ENCODE results near the gene PXDC1. TPM values are rescaled to one million over a fixed set of nuclear protein-coding genes. Genes with fewer than 3 reads are reported as not detected.

Gene PXDC1
- total RNA-seq, 1 donor from 2014 or later, result 75.9 TPM

DNA sequence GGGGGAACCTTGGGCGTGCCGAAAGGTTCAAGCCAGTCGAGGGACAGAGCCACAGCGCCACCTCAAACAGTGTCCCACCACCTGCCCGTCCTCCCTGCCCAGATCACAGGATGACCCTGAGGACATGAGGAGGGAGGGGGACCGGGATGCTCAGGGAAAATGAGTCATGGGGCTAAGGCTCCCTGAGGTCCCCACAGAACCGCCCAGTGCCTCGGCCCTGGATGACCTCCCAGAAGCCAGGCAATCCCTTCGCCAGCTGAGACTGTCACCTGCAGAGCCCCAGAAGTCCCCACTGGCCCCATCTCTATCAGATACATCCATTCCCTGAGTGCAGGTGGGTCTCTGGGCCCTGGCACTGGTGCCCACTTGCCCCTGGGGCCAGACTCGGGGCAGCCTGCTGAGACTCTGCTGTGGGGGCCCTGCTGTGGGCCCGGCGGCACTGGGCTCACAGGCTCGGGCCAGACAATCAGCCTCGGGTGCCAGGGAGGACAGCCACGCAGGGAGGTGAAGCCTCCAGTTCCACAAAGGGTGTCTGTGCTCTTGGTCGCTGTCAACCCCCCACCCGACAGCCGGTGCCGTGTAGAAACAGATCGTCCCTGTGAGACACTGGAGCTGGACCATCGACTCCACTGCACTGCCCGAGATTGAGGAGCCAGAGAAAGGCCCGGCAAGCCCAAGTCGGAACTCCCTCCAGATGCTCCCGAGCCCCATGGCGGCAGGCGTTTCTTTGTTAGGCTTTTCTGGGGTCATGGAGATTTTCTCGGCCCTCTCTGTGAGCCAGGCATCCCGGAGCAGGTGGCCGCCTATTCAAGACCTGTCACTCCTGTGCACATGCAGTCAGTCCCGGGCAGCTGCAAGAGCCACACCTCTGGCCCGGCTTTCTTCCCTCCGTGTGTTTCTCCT lies 26.1 kb downstream of the PXDC1 start:
- peaks cover 0 to 48% of the 10 kb centered on the region in 2 donors for H3K36me3 ChIP-seq

GRCh38 chr6:3724451-3725144 lies 26.9 kb downstream of the PXDC1 start:
- no peaks in the 10 kb centered on the region for H3K27me3 ChIP-seq
- H3K36me3 ChIP-seq, result peaks cover 0 to 47% of the 10 kb centered on the region in 2 donors
- intact Hi-C loops (cut with DNase I), result no loop called here
- DNase-seq (ENCODE audit: extremely low spot score in 2 of 2), result no peak
- H3K27ac ChIP-seq, result no peak overlapping the region
- H3K4me3 ChIP-seq, result no peak overlapping the region
- peaks cover 37% of the 10 kb centered on the region for H3K4me1 ChIP-seq
- no peaks in the 10 kb centered on the region for H3K9me3 ChIP-seq
- no peak for TF ChIP-seq POLR2A (IDR thresholded peaks at IDR 0.05)
- no peak for TF ChIP-seq POLR2AphosphoS5 (IDR thresholded peaks at IDR 0.05; ENCODE audit: insufficient read depth in 1 of 2, low read depth in 1 of 2)
- TF ChIP-seq CTCF (IDR thresholded peaks at IDR 0.05), result no peak

More for the DNA sequence above, 26.1 kb downstream of the PXDC1 start:
- no peak overlapping the region for H3K27ac ChIP-seq
- H3K27me3 ChIP-seq, result no peaks in the 10 kb centered on the region
- H3K4me1 ChIP-seq, result peaks cover 43% of the 10 kb centered on the region
- intact Hi-C loops (cut with DNase I), result no loop called here
- DNase-seq (ENCODE audit: extremely low spot score in 2 of 2), result no peak
- H3K9me3 ChIP-seq, result no peaks in the 10 kb centered on the region
- TF ChIP-seq POLR2A (IDR thresholded peaks at IDR 0.05) (no peak), POLR2AphosphoS5 (IDR thresholded peaks at IDR 0.05; ENCODE audit: insufficient read depth in 1 of 2, low read depth in 1 of 2) (no peak), CTCF (IDR thresholded peaks at IDR 0.05) (no peak)
- no peak overlapping the region for H3K4me3 ChIP-seq

DNA sequence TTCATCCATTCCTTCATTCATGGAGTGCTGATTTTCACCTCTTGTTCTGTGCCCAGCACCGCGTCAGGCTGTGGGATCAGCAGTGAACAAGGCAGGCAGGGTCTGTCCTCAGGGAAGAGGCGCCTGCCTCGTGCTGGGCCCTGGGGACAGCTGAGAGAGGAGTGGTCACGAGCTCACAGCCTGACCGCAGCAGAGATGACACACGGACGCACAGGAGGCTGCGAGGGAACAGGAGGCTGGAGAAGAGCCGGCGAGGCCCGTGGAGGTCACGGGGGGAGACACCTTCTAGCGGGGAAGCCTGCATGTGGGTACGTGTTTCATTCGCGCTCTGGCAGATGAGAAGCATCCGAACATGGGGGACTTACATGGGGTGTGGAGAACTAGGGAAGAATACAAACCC lies 27.5 kb downstream of the PXDC1 start:
- intact Hi-C loops (cut with DNase I), result no loop called here
- TF ChIP-seq POLR2AphosphoS5 (IDR thresholded peaks at IDR 0.05; ENCODE audit: insufficient read depth in 1 of 2, low read depth in 1 of 2) (no peak), POLR2A (IDR thresholded peaks at IDR 0.05) (no peak), CTCF (IDR thresholded peaks at IDR 0.05) (no peak)
- no peak overlapping the region for H3K4me3 ChIP-seq
- H3K27me3 ChIP-seq, result no peaks in the 10 kb centered on the region
- peaks cover 32% of the 10 kb centered on the region for H3K4me1 ChIP-seq
- no peaks in the 10 kb centered on the region for H3K9me3 ChIP-seq
- DNase-seq (ENCODE audit: extremely low spot score in 2 of 2), result no peak
- H3K27ac ChIP-seq, result no peak overlapping the region
- peaks cover 0 to 47% of the 10 kb centered on the region in 2 donors for H3K36me3 ChIP-seq

DNA sequence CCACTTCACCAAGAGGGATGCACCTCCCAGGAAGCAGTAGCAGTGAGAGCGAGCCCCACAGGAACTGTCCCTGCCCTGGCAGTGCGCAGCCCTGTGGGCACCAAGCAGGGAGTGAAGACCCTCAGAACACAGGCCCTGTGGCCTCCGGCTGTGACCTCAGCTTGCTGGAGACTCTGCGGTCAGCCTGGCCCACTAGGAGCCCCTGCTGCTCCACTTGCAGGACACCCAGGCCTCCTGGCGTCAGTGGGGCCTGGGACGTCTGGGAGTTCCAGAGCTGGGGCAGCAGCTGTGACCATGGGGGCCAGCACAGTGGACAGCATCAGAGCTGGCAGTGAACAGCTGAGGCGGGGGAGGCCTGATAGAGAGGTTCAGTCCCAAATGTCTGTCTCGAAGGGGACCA lies 28.3 kb downstream of the PXDC1 start:
- H3K27ac ChIP-seq, result no peak overlapping the region
- H3K27me3 ChIP-seq, result no peaks in the 10 kb centered on the region
- TF ChIP-seq CTCF (IDR thresholded peaks at IDR 0.05) (no peak), POLR2A (IDR thresholded peaks at IDR 0.05) (no peak), POLR2AphosphoS5 (IDR thresholded peaks at IDR 0.05; ENCODE audit: insufficient read depth in 1 of 2, low read depth in 1 of 2) (no peak)
- no peak overlapping the region for H3K4me3 ChIP-seq
- peaks cover 0 to 43% of the 10 kb centered on the region in 2 donors for H3K36me3 ChIP-seq
- intact Hi-C loops (cut with DNase I), result no loop called here
- no peak for DNase-seq (ENCODE audit: extremely low spot score in 2 of 2)
- H3K4me1 ChIP-seq, result peaks cover 40% of the 10 kb centered on the region
- H3K9me3 ChIP-seq, result no peaks in the 10 kb centered on the region
